H4 (cell line): ENCODE measurements around the gene DNAJB2. TPM values are rescaled to one million over a fixed set of nuclear protein-coding genes. Genes with fewer than 3 reads are reported as not detected.
"Not testable (repeated sequence)": the region's sequence is repeated elsewhere in the genome, so short reads cannot be mapped to it uniquely, and the experiment has no call there.

ENCODE experiments used
- DNase-seq: peaks from one replicate; pipeline ENCODE4 v3.0.0-alpha.2; 2015; ENCODE audit warnings: low spot score
- total RNA-seq: library from RNA; depleted of rRNA; stranded (reverse); fragments of >200 nt; shearing (Covaris generic); gene quantifications from 2 replicates; pipeline ENCODE4 v1.2.3, GENCODE V29; 2014; rRNA removed

Gene DNAJB2
- total RNA-seq, 1 experiment from 2014 or later = 18.3 TPM

DNA sequence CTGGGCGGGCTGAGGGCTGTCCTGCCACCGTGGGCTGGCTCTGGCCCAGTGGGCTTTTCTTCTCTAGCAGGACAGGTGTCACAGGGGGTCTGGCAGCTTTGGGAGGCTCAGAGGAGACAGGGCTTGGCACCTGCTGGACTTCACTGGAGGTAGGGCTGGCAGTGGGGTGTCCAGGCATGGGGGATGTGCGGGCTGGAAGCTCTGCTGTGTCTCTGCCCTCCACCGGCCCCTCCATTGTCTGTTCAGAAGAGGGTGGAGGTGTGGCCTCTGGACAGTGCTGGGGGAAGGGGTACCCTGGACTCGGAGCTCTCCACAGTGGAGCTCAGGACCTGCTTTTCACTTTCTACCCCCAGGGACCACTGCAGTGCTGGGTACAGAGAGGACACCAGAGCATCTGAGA is 20.9 kb downstream of the DNAJB2 start:
- DNase-seq = no peak

DNA sequence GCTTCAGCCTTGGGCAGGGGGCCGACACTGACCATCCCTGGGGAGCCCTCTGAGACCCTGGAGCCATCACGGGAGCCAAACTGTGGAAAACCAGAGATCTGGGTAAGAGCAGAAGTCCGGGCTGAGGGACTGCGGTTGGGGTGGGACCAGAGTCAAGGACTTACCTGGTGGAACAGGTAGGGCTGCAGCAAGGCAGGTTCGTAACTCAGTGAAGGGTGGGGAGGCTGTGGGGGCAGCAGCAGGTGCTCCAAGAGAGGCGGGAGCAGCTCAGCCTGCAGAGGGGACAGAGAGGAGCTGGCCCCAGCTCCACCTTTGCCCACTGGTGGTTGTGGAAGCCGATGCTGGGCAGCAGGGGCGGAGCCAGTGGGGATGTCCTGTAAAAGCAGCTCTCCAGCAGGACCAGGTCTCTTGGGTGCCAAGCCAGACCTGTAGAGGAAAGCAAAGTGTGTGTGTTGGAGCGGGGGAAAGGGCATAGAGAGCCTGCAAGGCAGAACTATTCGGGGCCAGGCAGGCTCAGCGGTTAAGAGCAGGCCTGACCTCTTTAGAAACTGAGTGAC is 23.3 kb downstream of the DNAJB2 start:
- no peak for DNase-seq

DNA sequence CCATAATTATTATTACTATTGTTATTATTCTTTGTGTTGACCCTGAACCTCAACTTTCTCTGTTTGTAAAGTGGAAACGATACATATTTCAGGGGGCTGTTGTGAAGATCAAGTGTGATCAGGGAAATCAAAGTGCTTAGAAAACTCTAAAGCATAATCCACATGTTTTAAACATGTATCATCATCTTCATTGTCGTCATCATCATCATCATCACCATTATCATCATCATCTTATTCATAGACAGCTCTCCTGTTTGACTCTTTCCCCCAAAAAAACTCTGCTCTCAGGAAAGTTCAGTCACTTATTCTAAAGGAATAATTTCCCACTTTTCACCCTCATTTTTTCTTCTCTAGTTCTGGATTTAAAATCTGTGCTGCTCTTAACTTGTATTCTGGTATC is 25.1 kb downstream of the DNAJB2 start:
- DNase-seq = no peak

DNA sequence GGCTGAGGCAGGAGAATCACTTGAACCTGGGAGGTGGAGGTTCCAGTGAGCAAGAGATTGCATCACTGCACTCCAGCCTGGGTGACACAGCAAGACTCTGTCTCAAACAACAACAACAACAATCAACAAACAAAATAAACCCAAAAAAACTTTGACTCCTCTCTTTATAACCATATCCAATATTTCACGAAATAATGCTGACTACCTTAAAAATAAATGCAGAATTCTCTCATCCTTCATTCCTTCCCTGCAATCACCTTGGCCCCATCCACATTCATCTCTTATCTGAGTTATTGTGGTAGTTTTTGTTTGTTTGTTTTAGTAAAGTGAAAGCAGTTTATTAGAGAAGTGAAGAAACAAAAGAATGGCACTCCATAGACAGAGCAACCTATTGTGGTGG is 26.9 kb downstream of the DNAJB2 start:
- DNase-seq = no peak

DNA sequence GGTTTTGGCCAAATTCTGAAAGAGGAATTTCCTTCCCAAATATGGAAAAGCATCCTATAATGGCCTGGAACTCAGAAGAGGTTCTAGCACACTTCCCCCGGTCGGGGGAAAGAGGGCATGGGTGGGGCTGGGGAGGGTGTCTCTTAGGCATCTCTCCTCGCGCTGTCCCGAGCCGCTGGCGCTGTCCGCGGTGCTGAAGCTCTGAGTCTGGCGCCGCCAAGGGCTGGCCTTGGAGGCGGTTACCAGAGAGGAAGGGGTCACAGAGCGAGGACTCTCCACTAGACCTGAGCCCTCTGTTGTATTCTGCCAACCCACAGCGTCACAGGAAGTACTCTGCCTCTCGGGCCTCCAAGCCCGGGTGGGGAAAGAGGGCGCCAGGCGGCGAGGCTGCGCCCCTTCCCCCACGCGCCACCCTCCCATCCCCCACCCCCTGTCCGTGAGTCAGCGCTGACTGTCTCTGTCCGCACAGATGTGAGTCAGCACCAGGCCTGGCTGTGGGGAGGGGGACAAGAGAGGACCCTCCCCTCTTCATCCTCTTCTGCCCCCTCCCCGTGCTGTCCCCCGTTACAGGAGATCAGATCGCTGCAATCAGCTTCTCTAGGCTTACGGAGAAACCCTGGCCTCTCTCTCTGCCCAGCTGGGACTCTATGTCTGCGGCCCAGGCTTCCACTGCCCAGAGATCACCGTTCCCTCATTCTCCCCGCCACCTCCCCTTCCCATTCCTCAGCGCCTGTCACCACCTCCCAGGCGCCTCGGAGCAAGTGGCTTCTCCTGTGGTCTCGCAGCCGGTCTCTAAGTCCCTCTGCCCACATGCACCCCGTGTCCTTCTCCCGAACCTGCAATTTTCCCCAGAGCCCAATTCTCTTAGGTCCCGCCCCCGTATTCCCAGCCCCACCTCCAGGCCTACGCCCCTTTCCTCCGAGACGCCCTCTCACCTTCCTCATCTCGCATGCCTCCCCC is 29.3 kb downstream of the DNAJB2 start:
- peak; percentile 61 for DNase-seq

DNA sequence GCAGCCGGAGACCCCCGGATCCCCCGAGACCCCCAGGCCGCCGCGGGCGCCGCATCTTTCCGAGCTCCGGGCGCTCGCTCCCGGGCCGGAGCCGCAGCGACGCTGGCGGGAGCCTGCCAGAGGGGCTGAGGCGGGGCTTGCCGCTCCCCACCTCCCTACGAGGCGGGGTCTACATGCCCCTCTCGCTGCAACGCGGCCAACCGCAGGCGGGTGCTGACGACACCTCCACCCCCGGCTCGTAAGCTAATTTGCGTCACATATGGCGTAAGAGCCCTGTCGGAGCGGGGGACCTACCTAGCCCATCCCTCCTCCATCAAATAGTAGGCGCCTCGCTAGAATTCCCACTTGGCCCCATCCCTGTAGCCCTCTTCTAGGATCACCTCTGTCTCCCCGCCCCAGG is 30.1 kb downstream of the DNAJB2 start, which contains the start of gene PTPRN:
TSS of gene PTPRN (minus strand) at position 124 of the 400 bp plus-strand sequence. CDS start at position 55, 69 bp downstream.
- no peak for DNase-seq

DNA sequence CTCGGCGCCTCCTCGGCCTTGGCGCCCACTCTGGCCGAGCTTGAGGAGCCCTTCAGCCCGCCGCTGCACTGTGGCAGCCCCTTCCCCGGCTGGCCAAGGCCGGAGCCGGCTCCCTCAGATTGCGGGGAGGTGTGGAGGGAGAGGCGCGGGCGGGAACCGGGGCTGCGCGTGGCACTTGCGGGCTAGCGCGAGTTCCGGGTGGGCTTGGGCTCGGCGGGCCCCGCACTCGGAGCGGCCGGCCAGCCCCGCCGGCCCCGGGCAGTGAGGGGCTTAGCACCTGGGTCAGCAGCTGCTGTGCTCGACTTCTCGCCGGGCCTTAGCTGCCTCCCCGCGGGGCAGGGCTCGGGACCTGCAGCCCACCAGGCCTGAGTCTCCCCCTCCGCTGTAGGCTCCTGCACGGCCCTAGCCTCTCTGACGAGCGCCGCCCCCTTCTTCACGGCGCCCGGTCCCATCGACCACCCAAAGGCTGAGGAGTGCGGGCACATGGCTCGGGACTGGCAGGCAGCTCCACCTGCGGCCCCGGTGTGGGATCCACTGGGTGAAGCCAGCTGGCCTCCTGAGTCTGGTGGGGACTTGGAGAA is 33.6 kb downstream of the DNAJB2 start:
- not testable (repeated sequence) for DNase-seq

DNA sequence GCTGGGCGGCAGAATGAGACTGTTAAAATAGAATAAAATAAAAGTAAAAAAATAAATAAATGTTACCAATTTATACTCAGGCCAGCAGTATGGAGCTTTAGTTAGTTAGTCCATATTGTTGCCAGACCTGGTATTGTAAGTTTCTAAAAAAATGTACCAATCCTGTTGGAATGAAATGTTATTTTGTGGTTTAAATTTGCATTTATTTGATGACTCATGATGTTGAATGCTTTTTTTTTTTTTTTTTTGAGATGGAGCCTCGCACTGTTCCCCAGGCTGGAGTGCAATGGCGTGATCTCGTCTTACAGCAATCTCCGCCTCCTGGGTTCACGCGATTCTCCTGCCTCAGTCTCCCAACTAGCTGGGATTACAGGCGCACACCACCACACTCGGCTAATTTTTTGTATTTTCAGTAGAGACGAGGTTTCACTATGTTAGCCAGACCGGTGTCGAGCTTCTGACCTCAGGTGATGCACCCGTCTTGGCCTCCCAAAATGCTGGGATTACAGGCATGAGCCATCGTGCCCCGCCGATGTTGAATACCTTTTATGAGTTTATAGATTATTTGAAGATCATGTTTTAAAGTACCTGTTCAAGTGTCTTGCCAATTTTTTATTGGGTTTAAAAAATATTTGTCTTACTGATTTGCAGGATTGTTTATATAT is 35.8 kb downstream of the DNAJB2 start:
- no peak for DNase-seq

DNA sequence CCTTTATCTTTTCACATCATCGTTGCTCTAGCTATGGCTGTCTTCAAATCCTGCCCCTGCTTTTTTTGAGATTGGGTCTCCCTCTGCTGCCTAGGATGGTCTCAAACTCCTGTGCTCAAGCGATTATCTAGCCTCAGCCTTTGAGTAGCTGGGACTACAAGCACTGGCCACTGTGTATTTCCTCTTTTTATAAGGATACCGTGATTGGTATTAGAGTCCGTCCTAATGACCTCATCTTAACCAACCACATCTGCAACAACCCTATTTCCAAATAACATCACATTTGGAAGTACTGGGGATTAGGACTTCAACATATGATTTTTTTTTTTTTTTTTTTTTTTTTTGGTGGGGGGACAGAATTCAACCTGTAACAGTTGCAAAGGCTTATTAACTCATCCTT is 44.3 kb downstream of the DNAJB2 start:
- DNase-seq = no peak

DNA sequence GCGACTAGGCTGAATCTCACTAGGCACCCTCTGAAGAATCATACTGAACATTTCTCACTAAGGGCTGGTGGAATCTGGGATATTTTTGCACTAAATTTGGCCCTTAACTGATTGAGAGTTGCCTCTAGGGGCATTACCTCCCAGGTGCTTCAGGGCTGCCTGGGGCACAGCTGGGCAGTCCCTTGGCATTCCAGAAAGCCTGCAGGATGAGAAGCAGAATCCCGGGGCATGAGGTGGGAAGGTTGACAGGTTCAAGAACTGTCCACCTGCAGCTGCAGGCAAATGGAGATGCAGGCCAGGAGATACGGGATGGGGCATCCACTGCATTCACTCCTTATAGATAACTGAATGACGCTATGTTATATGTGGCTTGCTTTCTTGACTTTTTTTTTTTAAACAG is 46.0 kb downstream of the DNAJB2 start:
- no peak for DNase-seq

DNA sequence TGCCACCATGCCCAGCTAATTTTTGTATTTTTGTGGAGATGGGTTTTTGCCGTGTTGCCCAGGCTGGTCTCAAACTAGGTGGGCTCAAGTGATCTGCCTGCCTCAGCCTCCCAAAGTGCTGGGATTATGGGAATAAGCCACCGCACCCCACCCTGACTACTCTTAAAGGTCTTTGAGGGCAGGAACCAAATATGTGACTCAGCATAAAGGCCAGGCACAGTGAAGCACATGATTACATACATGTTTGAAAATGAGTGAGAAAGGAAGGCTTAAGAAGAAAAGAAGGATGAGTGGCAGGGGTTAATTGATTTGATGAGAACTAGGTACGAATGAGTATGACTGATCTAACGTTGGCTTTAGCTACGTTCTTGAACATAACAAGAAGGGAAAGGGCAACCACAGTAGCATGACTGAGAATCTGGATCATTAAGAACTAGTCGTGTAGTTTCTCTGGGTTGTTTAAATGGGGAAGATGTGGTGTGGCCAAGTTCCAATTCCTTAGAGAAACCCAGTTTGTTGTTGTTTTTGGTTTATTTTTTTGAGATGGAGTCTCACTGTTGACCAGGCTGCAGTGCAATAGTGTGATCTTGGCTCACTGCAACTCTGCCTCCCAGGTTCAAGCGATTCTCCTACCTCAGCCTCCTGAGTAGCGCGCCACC is 46.6 kb downstream of the DNAJB2 start:
- DNase-seq = peak; percentile 24

DNA sequence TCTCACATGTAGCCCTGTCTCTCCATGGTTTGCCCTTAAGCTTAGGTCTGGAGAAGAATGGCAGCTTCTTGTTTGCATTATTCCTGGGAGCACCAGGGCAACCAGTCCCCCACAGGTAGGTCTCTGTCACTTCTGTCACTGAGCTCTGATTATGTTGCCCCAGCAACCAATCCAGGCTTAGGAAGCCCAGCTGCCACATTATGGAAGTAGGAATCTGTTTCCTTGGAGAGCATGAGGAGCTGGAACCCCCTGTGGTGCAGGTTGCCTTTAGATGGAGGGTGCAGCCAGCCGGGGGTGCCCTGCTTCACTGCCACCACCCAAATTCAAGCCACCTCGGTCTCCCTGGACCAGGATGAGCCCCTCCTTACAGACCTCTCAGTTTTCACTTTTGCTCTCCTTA is 48.6 kb downstream of the DNAJB2 start:
- no peak for DNase-seq

DNA sequence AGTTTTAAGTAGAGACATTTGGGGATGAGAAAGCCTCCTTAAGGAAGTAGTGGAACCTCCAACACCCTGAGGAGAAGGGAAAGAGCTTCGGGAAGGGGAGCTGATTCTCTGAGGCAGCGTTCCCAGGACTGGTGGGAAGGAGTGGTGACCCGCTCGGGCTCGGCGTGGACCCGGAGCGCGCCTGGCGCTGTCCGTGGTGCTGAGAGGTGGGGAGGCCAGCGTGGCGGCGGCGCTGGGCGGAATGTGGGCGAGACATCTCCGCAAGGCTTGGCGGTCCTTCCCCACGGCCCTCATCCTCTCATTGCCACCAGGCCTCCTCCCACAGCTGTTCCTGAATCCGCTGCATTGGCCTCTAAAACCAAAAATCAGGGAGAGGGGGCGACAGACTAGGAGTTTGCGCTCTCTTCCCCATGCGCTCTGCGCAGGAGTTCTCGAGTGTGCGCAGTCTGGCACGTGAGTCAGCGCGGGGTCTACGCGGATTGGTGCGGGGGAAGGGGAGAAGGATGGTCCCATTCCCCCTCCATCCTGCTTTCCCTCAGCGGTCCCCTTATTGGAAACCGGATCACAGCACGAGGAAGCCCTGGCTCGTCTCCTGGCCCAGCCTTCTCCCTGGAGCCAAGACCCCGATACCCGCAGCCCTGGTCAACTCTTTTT is 52.5 kb downstream of the DNAJB2 start:
- DNase-seq = no peak

DNA sequence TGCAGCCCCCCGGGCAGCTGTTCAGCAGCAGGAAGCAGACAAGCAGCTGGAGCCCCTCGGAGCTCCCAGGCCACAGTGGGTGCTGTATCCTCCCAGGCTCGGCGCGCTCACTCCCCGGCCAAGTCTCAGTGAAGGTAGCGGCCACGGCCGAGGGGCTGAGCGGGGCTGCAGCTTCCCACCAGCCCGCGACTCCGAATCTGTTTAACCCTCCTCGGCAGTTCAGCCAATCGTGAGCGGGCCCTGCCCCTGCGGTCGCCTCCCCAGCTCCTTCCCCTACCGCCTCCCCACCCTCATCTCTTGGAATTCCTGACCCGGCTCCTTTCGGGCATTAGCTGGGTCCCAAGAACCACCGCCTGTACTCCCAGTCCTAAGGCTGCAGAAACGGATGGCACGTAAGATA is 53.4 kb downstream of the DNAJB2 start, which contains the start of gene RESP18:
TSS of gene RESP18 (minus strand) at position 203 of the 400 bp plus-strand sequence.
- no peak for DNase-seq

DNA sequence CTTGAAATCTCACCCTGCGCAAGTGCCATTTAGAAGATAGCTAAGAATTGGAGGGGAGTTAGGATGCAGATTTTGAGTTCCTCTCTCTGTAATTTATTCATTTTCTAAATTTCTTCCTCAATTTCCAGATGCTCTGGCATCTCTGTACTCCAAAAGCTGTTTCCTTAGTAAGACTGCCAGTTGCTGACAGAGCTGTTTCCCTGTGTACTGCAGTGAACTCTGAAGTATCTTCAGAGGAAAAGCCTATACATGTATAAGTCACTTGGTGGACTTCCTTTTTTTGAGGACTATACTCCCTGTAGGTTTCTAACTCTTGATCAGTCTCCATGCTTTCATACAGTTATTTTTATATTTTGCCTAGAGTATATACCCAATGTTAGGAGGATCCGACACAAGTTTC is 54.9 kb downstream of the DNAJB2 start:
- no peak for DNase-seq

DNA sequence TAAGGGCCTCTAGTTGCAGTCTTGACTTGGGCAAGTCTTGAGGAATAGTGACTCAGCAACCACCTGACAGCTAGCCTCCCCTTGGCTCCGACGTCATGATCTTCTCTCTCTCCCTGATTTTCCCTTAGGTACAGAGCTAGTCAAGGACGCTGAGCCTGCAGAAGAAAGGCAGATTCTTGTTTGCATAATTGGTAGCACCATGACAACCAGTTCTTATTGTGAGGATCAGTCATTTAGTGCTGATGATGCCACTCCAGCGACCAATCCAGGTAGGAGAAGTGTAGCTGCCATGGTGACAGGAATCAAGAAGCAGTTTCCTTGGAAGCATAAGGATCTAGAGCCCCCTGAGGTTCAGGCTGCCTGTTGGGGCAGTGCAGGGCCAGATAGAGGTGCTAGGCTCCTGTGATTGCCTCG is 56.2 kb downstream of the DNAJB2 start:
- no peak for DNase-seq

Other genes with a start within 250 kb of the DNAJB2 start
- 0.10 TPM in 1 of 2 replicates, not detected in the other for gene CFAP65, start 237.8 kb upstream of the DNAJB2 start, total RNA-seq
- gene IHH, start 218.4 kb upstream of the DNAJB2 start, total RNA-seq = not detected in 2 replicates
- gene NHEJ1, start 118.6 kb upstream of the DNAJB2 start, total RNA-seq = 20.9 and 27.4 TPM in 2 replicates
- 0.12 TPM in 1 of 2 replicates, not detected in the other for gene SLC23A3, start 109.3 kb upstream of the DNAJB2 start, total RNA-seq
- gene CNPPD1, start 102.4 kb upstream of the DNAJB2 start, total RNA-seq = 10.8 and 13.3 TPM in 2 replicates
- 52.8 and 53.3 TPM in 2 replicates for gene RETREG2, start 101.1 kb upstream of the DNAJB2 start, total RNA-seq
- 22.7 and 37.4 TPM in 2 replicates for gene ZFAND2B, start 72.6 kb upstream of the DNAJB2 start, total RNA-seq
- 47.2 and 47.4 TPM in 2 replicates for gene ABCB6, start 60.4 kb upstream of the DNAJB2 start, total RNA-seq
- 46.4 and 73.6 TPM in 2 replicates for gene ATG9A, start 49.7 kb upstream of the DNAJB2 start, total RNA-seq
- 9.2 and 17.2 TPM in 2 replicates for gene ANKZF1, start 49.6 kb upstream of the DNAJB2 start, total RNA-seq
- 5.7 and 7.6 TPM in 2 replicates for gene GLB1L, start 33.9 kb upstream of the DNAJB2 start, total RNA-seq
- 32.8 and 42.1 TPM in 2 replicates for gene STK16, start 33.9 kb upstream of the DNAJB2 start, total RNA-seq
- not detected in 2 replicates for gene TUBA4B, start 26.1 kb upstream of the DNAJB2 start, total RNA-seq
- 6.2 and 9.3 TPM in 2 replicates for gene TUBA4A, start 25.4 kb upstream of the DNAJB2 start, total RNA-seq
- gene PTPRN, start 30.0 kb downstream of the DNAJB2 start, total RNA-seq = 6.8 and 10.0 TPM in 2 replicates
- gene RESP18, start 53.4 kb downstream of the DNAJB2 start, total RNA-seq = not detected in 2 replicates
- 79.9 and 87.7 TPM in 2 replicates for gene DNPEP, start 108.5 kb downstream of the DNAJB2 start, total RNA-seq
- gene DES, start 139.0 kb downstream of the DNAJB2 start, total RNA-seq = 0.68 and 1.2 TPM in 2 replicates
- gene SPEG, start 155.5 kb downstream of the DNAJB2 start, total RNA-seq = 2.5 and 3.7 TPM in 2 replicates
- 74.0 TPM in 2 replicates for gene GMPPA, start 219.5 kb downstream of the DNAJB2 start, total RNA-seq
- not detected in 2 replicates for gene ASIC4, start 235.1 kb downstream of the DNAJB2 start, total RNA-seq